H1 (cell line): Measurements from ENCODE around the gene R3HDM2. TPM values are rescaled to one million over a fixed set of nuclear protein-coding genes. Genes with fewer than 3 reads are reported as not detected.

Experiments
- ASH2L ChIP-seq: fragments of 200-600, 300-600 bp; sonication (generic); IDR thresholded peaks from one replicate; pipeline ENCODE4 v1.7.1; 2017; ENCODE audit warnings: low read length
- CHD2 ChIP-seq: IDR thresholded peaks from 2 replicates; pipeline ENCODE4 v1.6.1; 2012; ENCODE audit warnings: low read length, improper control_type of control experiment
- KDM4A ChIP-seq: IDR thresholded peaks from one replicate; pipeline ENCODE4 v1.7.1; 2012; ENCODE audit warnings: low read depth, mild to moderate bottlenecking, moderate library complexity, low read length, inconsistent platforms; ENCODE audit not compliant: severe bottlenecking
- YY1 ChIP-seq: IDR thresholded peaks from 2 replicates; pipeline ENCODE4 v1.6.1; 2011; ENCODE audit warnings: low read depth, mild to moderate bottlenecking, low read length
- polyA plus RNA-seq, 7 experiments: library from polyadenylated mRNA; depleted of rRNA in 3 of 7; stranded (reverse) in 5 of 7; unstranded in 2 of 7; fragments of >200 nt in 5 of 7; fragments of 200-250 nt in 2 of 7; gene quantifications; 1 replicate in 5 of 7; 2 replicates in 1 of 7; 4 replicates in 1 of 7; pipeline versions ENCODE4 v1.2.1 to v1.2.3, GENCODE V29; 2011 to 2013; ENCODE audit warnings: missing spikeins in 2 of 7, mixed read lengths in 2 of 7
- total RNA-seq: library from RNA; stranded (reverse); fragmentation: NEBNext Ultra II Directional; extraction: Animal tissue kit (Norgen Biotek cat#: 25700); gene quantifications from 2 replicates; pipeline ENCODE4 v1.2.1, GENCODE V29; 2021
- TF ChIP-seq, protein P1 (sequence below): fragments of 300-600 bp; sonication (generic); IDR thresholded peaks from 2 replicates; pipeline ENCODE4 v1.7.1; 2012; ENCODE audit warnings: low read length, moderate library complexity, mild to moderate bottlenecking, inconsistent platforms; ENCODE audit not compliant: insufficient replicate concordance

R3HDM2 gene
- total and polyA plus RNA-seq, 2 of the 8 experiments (the other 6 are each of a cell fraction or from before 2014, with no cell fraction given), result 25.6 to 27.0 TPM

DNA sequence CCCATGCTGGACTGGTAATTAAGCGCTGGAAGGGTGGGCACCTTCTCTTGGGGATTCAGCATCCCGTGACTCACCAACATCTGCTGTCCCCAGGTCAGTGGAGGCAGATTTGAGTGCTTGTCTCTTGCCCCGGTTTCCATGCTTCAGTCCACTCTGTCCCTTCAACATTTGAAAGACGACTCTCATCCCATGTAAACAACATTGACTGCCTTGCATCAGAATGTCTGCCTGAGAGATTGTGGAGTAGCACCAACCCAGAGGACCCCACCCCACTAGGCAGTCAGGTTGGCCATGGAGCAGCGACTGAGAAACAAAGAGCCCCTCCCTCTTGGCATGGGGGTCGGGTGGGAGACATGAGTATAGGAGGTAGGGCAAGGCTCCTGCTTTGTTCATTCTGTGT is 174.9 kb downstream of the R3HDM2 start (continued):
- TF ChIP-seq, protein P1, sequence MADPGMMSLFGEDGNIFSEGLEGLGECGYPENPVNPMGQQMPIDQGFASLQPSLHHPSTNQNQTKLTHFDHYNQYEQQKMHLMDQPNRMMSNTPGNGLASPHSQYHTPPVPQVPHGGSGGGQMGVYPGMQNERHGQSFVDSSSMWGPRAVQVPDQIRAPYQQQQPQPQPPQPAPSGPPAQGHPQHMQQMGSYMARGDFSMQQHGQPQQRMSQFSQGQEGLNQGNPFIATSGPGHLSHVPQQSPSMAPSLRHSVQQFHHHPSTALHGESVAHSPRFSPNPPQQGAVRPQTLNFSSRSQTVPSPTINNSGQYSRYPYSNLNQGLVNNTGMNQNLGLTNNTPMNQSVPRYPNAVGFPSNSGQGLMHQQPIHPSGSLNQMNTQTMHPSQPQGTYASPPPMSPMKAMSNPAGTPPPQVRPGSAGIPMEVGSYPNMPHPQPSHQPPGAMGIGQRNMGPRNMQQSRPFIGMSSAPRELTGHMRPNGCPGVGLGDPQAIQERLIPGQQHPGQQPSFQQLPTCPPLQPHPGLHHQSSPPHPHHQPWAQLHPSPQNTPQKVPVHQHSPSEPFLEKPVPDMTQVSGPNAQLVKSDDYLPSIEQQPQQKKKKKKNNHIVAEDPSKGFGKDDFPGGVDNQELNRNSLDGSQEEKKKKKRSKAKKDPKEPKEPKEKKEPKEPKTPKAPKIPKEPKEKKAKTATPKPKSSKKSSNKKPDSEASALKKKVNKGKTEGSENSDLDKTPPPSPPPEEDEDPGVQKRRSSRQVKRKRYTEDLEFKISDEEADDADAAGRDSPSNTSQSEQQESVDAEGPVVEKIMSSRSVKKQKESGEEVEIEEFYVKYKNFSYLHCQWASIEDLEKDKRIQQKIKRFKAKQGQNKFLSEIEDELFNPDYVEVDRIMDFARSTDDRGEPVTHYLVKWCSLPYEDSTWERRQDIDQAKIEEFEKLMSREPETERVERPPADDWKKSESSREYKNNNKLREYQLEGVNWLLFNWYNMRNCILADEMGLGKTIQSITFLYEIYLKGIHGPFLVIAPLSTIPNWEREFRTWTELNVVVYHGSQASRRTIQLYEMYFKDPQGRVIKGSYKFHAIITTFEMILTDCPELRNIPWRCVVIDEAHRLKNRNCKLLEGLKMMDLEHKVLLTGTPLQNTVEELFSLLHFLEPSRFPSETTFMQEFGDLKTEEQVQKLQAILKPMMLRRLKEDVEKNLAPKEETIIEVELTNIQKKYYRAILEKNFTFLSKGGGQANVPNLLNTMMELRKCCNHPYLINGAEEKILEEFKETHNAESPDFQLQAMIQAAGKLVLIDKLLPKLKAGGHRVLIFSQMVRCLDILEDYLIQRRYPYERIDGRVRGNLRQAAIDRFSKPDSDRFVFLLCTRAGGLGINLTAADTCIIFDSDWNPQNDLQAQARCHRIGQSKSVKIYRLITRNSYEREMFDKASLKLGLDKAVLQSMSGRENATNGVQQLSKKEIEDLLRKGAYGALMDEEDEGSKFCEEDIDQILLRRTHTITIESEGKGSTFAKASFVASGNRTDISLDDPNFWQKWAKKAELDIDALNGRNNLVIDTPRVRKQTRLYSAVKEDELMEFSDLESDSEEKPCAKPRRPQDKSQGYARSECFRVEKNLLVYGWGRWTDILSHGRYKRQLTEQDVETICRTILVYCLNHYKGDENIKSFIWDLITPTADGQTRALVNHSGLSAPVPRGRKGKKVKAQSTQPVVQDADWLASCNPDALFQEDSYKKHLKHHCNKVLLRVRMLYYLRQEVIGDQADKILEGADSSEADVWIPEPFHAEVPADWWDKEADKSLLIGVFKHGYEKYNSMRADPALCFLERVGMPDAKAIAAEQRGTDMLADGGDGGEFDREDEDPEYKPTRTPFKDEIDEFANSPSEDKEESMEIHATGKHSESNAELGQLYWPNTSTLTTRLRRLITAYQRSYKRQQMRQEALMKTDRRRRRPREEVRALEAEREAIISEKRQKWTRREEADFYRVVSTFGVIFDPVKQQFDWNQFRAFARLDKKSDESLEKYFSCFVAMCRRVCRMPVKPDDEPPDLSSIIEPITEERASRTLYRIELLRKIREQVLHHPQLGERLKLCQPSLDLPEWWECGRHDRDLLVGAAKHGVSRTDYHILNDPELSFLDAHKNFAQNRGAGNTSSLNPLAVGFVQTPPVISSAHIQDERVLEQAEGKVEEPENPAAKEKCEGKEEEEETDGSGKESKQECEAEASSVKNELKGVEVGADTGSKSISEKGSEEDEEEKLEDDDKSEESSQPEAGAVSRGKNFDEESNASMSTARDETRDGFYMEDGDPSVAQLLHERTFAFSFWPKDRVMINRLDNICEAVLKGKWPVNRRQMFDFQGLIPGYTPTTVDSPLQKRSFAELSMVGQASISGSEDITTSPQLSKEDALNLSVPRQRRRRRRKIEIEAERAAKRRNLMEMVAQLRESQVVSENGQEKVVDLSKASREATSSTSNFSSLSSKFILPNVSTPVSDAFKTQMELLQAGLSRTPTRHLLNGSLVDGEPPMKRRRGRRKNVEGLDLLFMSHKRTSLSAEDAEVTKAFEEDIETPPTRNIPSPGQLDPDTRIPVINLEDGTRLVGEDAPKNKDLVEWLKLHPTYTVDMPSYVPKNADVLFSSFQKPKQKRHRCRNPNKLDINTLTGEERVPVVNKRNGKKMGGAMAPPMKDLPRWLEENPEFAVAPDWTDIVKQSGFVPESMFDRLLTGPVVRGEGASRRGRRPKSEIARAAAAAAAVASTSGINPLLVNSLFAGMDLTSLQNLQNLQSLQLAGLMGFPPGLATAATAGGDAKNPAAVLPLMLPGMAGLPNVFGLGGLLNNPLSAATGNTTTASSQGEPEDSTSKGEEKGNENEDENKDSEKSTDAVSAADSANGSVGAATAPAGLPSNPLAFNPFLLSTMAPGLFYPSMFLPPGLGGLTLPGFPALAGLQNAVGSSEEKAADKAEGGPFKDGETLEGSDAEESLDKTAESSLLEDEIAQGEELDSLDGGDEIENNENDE, result no peak
- no peak for TF ChIP-seq KDM4A
- no peak for TF ChIP-seq YY1
- no peak for TF ChIP-seq CHD2
- no peak for TF ChIP-seq ASH2L
- TF ChIP-seq, all 59 proteins: peak for 0
